GM23248 (cell line): ENCODE measurements around the gene CLCN1. TPM values are rescaled to one million over a fixed set of nuclear protein-coding genes. Genes with fewer than 3 reads are reported as not detected.
A peak's percentile ranks its signal among the peaks of the same experiment; 100 is the strongest.

Experiments
- DNase-seq: peaks from one replicate; pipeline ENCODE4 v3.0.0-alpha.2; 2015
- H2AFZ ChIP-seq: fragments of 200-600 bp; sonication (generic); 2 replicates; pipeline ENCODE4 v1.6.1; 2016; ENCODE audit warnings: antibody characterized with exemption
- H3F3A ChIP-seq: fragments of 200-600 bp; sonication (generic); 2 replicates; pipeline ENCODE4 v1.6.1; 2016; ENCODE audit warnings: mild to moderate bottlenecking, antibody characterized with exemption, mixed run types; ENCODE audit not compliant: insufficient read depth
- H3K27ac ChIP-seq: fragments of 200-600 bp; sonication (generic); 2 replicates; pipeline ENCODE4 v1.5.1; 2016; ENCODE audit warnings: mild to moderate bottlenecking
- H3K27me3 ChIP-seq: fragments of 200-600 bp; sonication (generic); replicated peaks from 2 replicates; pipeline ENCODE4 v1.6.1; 2016; ENCODE audit warnings: mild to moderate bottlenecking; ENCODE audit not compliant: insufficient read depth
- H3K36me3 ChIP-seq: fragments of 200-600 bp; sonication (generic); 2 replicates; pipeline ENCODE4 v1.6.1; 2016; ENCODE audit warnings: low read depth, mild to moderate bottlenecking
- H3K4me1 ChIP-seq: fragments of 200-600 bp; sonication (generic); 2 replicates; pipeline ENCODE4 v1.6.1; 2016; ENCODE audit warnings: mild to moderate bottlenecking; ENCODE audit not compliant: insufficient read depth
- H3K4me2 ChIP-seq: fragments of 200-600 bp; sonication (generic); one replicate; pipeline ENCODE4 v1.6.1; 2016; ENCODE audit warnings: mild to moderate bottlenecking; ENCODE audit not compliant: unreplicated experiment
- H3K4me3 ChIP-seq: fragments of 200-600 bp; sonication (generic); 2 replicates; pipeline ENCODE4 v1.5.1; 2016; ENCODE audit warnings: mild to moderate bottlenecking
- H3K79me2 ChIP-seq: fragments of 200-600 bp; sonication (generic); 2 replicates; pipeline ENCODE4 v1.6.1; 2016; ENCODE audit warnings: mild to moderate bottlenecking; ENCODE audit not compliant: insufficient read depth
- H3K9ac ChIP-seq: fragments of 200-600 bp; sonication (generic); 2 replicates; pipeline ENCODE4 v1.6.1; 2016; ENCODE audit warnings: mild to moderate bottlenecking
- H3K9me2 ChIP-seq: fragments of 200-600 bp; sonication (generic); 2 replicates; pipeline ENCODE4 v1.6.1; 2016; ENCODE audit warnings: mixed run types, mild to moderate bottlenecking, moderate library complexity; ENCODE audit not compliant: insufficient read depth
- H3K9me3 ChIP-seq: fragments of 200-600 bp; sonication (generic); one replicate; pipeline ENCODE4 v1.6.1; 2017; ENCODE audit warnings: low read depth
- H4K20me1 ChIP-seq: fragments of 200-600 bp; sonication (generic); 2 replicates; pipeline ENCODE4 v1.6.0; 2016; ENCODE audit not compliant: insufficient read depth
- EZH2 ChIP-seq: fragments of 200-600 bp; sonication (generic); IDR thresholded peaks from 2 replicates; pipeline ENCODE4 v1.6.1; 2018; ENCODE audit warnings: antibody characterized with exemption, mild to moderate bottlenecking; ENCODE audit not compliant: insufficient read depth, poor library complexity, severe bottlenecking
- EZH2phosphoT487 ChIP-seq: fragments of 200-600 bp; sonication (generic); IDR thresholded peaks from 2 replicates; pipeline ENCODE4 v1.6.1; 2018; ENCODE audit warnings: antibody characterized with exemption, moderate library complexity, mild to moderate bottlenecking, low read depth; ENCODE audit not compliant: insufficient read depth
- WGBS, 2 experiments: methylation state at CpG; one replicate each; pipeline ENCODE4 v1.1.6; 2015 to 2017; ENCODE audit warnings: low lambda C conversion rate in 2 of 2, low coverage in 1 of 2; ENCODE audit errors: missing lambda C conversion rate in 2 of 2; 5-methylcytosine and 5-hydroxymethylcytosine counted together
- in situ Hi-C: fragments of 300-500 bp; cut with MboI; formaldehyde crosslinking; loops from 2 replicates; pipeline ENCODE4 v1.15.0; 2020
- polyA plus RNA-seq: library from polyadenylated mRNA; unstranded; fragments of >200 nt; fragmentation: Nextera tagmentation; extraction: Ambion mirVana; gene quantifications from 2 replicates; pipeline ENCODE4 v1.2.1, GENCODE V29; 2016
- total RNA-seq: library from RNA; depleted of rRNA; stranded (reverse); fragments of >200 nt; shearing (Covaris generic); gene quantifications from 2 replicates; pipeline ENCODE4 v1.2.3, GENCODE V29; 2014

CLCN1 gene
- total and polyA plus RNA-seq, 2 experiments from 2014 or later = not detected

- peak overlapping the region; percentile 98 for H3K9ac ChIP-seq
These were observed 67.1 kb downstream of the CLCN1 start for GRCh38 chr7:143382791-143383641.

GRCh38 chr7:143383642-143383957, 67.7 kb downstream of the CLCN1 start:
- peak overlapping the region; percentile 98 for H3K4me3 ChIP-seq
- DNase-seq = peak; percentile 20
- TF ChIP-seq EZH2phosphoT487 (no peak), EZH2 (no peak)
- H3K27ac ChIP-seq = peak overlapping the region; percentile 53
- H3K9ac ChIP-seq = peak overlapping the region; percentile 98
- H3K4me2 ChIP-seq = peak overlapping the region; percentile 99
- no peaks in the 10 kb centered on the region for H3K9me3 ChIP-seq
- no peak overlapping the region for H2AFZ ChIP-seq
- in situ Hi-C loops = no loop called here
- 0% methylated on average over 1 of the region's 1 CpG for WGBS, 2 experiments
- H3F3A ChIP-seq = peaks cover 63% of the 10 kb centered on the region
- H3K4me1 ChIP-seq = peaks cover 38% of the 10 kb centered on the region
- no peaks in the 10 kb centered on the region for H3K9me2 ChIP-seq
- H4K20me1 ChIP-seq = peaks cover 25% of the 10 kb centered on the region
- peaks cover 87% of the 10 kb centered on the region for H3K79me2 ChIP-seq
- peaks cover 5% of the 10 kb centered on the region; the same call in 1 of the 2 replicates for H3K36me3 ChIP-seq
- H3K27me3 ChIP-seq = no peaks in the 10 kb centered on the region

More at GRCh38 chr7:143382791-143383641, 67.1 kb downstream of the CLCN1 start:
- TF ChIP-seq EZH2 (no peak), EZH2phosphoT487 (no peak)
- no peaks in the 10 kb centered on the region for H3K27me3 ChIP-seq
- no peaks in the 10 kb centered on the region for H3K9me3 ChIP-seq
- peak overlapping the region; percentile 98; the same call in 1 of the 2 replicates for H3K27ac ChIP-seq
- in situ Hi-C loops = no loop called here
- H3K36me3 ChIP-seq = peaks cover 5% of the 10 kb centered on the region; the same call in 1 of the 2 replicates
- no peak for DNase-seq
- H3K4me3 ChIP-seq = peak overlapping the region; percentile 98
- no peak overlapping the region for H2AFZ ChIP-seq
- H3K4me1 ChIP-seq = peaks cover 38% of the 10 kb centered on the region
- H3F3A ChIP-seq = peaks cover 58% of the 10 kb centered on the region
- H3K4me2 ChIP-seq = peak overlapping the region; percentile 99
- 74 to 78% methylated on average over 12 to 15 of the region's 15 CpGs for WGBS, 2 experiments
- peaks cover 87% of the 10 kb centered on the region for H3K79me2 ChIP-seq
- peaks cover 25% of the 10 kb centered on the region for H4K20me1 ChIP-seq
- no peaks in the 10 kb centered on the region for H3K9me2 ChIP-seq

GRCh38 chr7:143384148-143384547, 68.2 kb downstream of the CLCN1 start:
- in situ Hi-C loops = no loop called here
- peak; percentile 82 for DNase-seq
- peak overlapping the region; percentile 53 for H3K27ac ChIP-seq
- TF ChIP-seq EZH2phosphoT487 = no peak
- TF ChIP-seq EZH2 = no peak
- no peaks in the 10 kb centered on the region for H3K27me3 ChIP-seq
- peak overlapping the region; percentile 98 for H3K4me3 ChIP-seq
- peaks cover 25% of the 10 kb centered on the region for H4K20me1 ChIP-seq
- no peak overlapping the region for H2AFZ ChIP-seq
- 19 to 36% methylated on average over 5 of the region's 5 CpGs for WGBS, 2 experiments
- H3K36me3 ChIP-seq = peaks cover 10% of the 10 kb centered on the region; the same call in 1 of the 2 replicates
- no peaks in the 10 kb centered on the region for H3K9me2 ChIP-seq
- peak overlapping the region; percentile 99 for H3K4me2 ChIP-seq
- no peaks in the 10 kb centered on the region for H3K9me3 ChIP-seq
- peaks cover 64% of the 10 kb centered on the region for H3F3A ChIP-seq
- peaks cover 82% of the 10 kb centered on the region for H3K79me2 ChIP-seq
- peaks cover 32% of the 10 kb centered on the region for H3K4me1 ChIP-seq
- H3K9ac ChIP-seq = peak overlapping the region; percentile 98

DNA sequence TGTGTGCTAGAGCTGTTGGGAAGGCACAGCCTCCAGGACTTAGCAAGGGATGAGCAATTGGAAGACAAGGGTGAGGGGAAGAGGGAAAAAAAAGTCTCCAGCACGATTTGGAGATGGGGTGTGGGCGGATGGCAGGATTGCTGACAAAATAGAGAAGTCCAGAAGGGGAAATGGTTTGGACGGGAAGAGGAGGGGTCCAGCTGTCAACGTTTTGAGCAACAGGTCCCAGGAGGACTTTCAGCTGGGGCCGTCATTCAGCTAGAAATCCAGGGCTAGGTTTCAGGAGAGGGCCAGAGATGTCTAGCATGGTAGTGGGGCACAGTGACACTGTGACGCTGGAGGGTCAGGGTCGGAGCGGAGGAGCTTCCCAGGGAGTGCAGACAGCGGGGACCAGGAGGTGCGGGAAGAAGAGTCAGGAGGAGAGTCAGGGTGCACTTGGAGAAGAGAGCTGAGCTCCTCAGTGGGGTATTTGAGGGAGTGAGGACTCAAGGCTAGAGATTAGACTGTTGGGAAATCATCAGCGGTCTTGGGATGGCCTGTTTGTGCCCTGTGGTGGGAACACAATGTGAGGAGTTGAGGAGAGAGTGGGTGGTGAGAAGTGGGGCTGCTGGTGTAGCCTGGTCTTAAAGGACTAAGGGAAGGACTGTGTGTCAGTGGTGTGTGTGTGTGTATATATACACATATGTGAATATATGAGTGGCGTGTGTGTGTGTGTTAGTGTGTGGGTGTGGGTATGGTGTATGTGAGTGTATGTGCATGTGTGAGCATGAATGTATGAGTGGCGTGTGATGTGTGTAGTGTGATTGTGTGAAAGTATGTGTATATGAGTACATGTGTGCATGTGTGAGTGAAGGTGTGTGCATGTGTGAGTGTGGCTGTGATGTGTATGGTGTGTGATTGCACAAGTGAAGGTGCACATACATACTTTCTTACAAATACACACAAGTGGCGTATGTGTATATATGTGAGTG, 69.0 kb downstream of the CLCN1 start:
- Histone ChIP-seq H3K9me2 (no peaks in the 10 kb centered on the region), H3K4me2 (peak overlapping the region; percentile 99), H3K9ac (peak overlapping the region; percentile 98), H3K79me2 (peaks cover 77% of the 10 kb centered on the region), H4K20me1 (peaks cover 25% of the 10 kb centered on the region), H3K9me3 (no peaks in the 10 kb centered on the region), H3K27ac (peak overlapping the region; percentile 53), H3K36me3 (peaks cover 16% of the 10 kb centered on the region; the same call in 1 of the 2 replicates), H3K27me3 (no peaks in the 10 kb centered on the region), H3K4me3 (peak overlapping the region; percentile 98), H3K4me1 (peaks cover 28% of the 10 kb centered on the region), H3F3A (peaks cover 64% of the 10 kb centered on the region), H2AFZ (no peak overlapping the region)
- in situ Hi-C loops = no loop called here
- peak; percentile 44 for DNase-seq
- 63 to 66% methylated on average over 14 of the region's 14 CpGs for WGBS, 2 experiments
- TF ChIP-seq EZH2phosphoT487 (no peak), EZH2 (no peak)
